CD4-positive, alpha-beta T cell treated with Interleukin-4 for 1 hour (primary cell): ENCODE measurements around the gene PAX8.
"Not testable (repeated sequence)": the region's sequence is repeated elsewhere in the genome, so short reads cannot be mapped to it uniquely, and the experiment has no call there.

Experiments used
- DNase-seq, 2 donors: peaks; one replicate each; pipeline ENCODE4 v3.0.0-alpha.2; 2020 to 2022

PAX8 gene

GRCh38 chr2:113288674-113289149 is 10.0 kb upstream of the PAX8 start:
- DNase-seq: not testable (repeated sequence)

- DNase-seq: not testable (repeated sequence)
These were observed 9.5 kb upstream of the PAX8 start for GRCh38 chr2:113288117-113288673.

- DNase-seq: no peak
These were observed 7.1 kb upstream of the PAX8 start for GRCh38 chr2:113285816-113286215.

GRCh38 chr2:113284999-113285398 is 6.3 kb upstream of the PAX8 start:
- DNase-seq: not testable (repeated sequence)

- no peak for DNase-seq
These were observed 5.8 kb upstream of the PAX8 start for GRCh38 chr2:113284476-113284875.

- no peak for DNase-seq
These were observed 5.1 kb upstream of the PAX8 start for GRCh38 chr2:113283704-113284284.

GRCh38 chr2:113282747-113283533 is 4.2 kb upstream of the PAX8 start:
- peak in 1 of 2 donors; percentile 54 for DNase-seq

- DNase-seq: no peak
These were observed 3.4 kb upstream of the PAX8 start for GRCh38 chr2:113281910-113282746.

- no peak for DNase-seq
These were observed 514 bp downstream of the PAX8 start for GRCh38 chr2:113278073-113278741.

- no peak for DNase-seq
These were observed 1.1 kb downstream of the PAX8 start for GRCh38 chr2:113277474-113278072.

GRCh38 chr2:113276761-113277425 is 1.8 kb downstream of the PAX8 start:
- no peak for DNase-seq

- no peak for DNase-seq
These were observed 2.4 kb downstream of the PAX8 start for GRCh38 chr2:113276216-113276760.

GRCh38 chr2:113275556-113276215 is 3.0 kb downstream of the PAX8 start:
- no peak for DNase-seq

GRCh38 chr2:113274432-113274831 is 4.3 kb downstream of the PAX8 start:
- no peak for DNase-seq

- DNase-seq: no peak
These were observed 4.7 kb downstream of the PAX8 start for GRCh38 chr2:113273981-113274380.

- peak; percentile 14 to 27 for DNase-seq
These were observed 5.6 kb downstream of the PAX8 start for GRCh38 chr2:113273027-113273551.

GRCh38 chr2:113272477-113272876 is 6.2 kb downstream of the PAX8 start:
- no peak for DNase-seq

GRCh38 chr2:113268621-113269360 is 9.9 kb downstream of the PAX8 start:
- DNase-seq: no peak

GRCh38 chr2:113266431-113266830 is 12.3 kb downstream of the PAX8 start:
- DNase-seq: no peak
